Esophagus muscularis mucosa (tissue), 3 donors: ENCODE measurements around the gene TOR2A.

Source experiments
- POLR2A ChIP-seq: fragments of 450-650 bp; IDR thresholded peaks from one replicate; pipeline ENCODE4 v1.6.1; 2017; ENCODE audit warnings: antibody characterized with exemption, moderate library complexity, mild to moderate bottlenecking, low read depth
- TF ChIP-seq, protein P1 (sequence below), 3 experiments: fragments of 200-600 bp in 2 of 3; fragments of 450-650 bp in 1 of 3; sonication (generic) in 2 of 3; IDR thresholded peaks; one replicate each; pipeline ENCODE4 v1.5.1; 2017 to 2019; ENCODE audit warnings: antibody characterized with exemption in 3 of 3, mild to moderate bottlenecking in 2 of 3, moderate library complexity in 1 of 3

DNA sequence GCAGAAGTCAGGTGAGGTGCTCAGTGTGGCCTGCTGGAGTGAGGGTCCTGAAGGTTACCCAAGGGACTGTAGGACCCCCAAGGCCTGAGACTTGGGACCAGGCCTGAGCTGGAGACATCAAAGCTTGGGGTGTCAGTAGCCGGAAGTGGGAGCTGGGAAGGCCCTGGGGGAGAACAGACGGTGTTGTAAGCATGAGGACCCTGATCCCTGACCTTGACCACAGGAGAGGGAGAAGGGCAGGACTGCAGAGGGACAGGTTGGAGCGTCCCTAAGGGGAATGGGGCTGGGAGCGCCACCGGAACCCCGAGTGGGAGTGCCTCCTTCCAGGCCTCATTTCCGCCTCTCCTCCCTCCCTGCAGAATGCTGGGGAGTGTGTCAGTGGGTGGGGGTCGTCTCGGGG is 18.7 kb downstream of the TOR2A start:
- TF ChIP-seq, protein P1, sequence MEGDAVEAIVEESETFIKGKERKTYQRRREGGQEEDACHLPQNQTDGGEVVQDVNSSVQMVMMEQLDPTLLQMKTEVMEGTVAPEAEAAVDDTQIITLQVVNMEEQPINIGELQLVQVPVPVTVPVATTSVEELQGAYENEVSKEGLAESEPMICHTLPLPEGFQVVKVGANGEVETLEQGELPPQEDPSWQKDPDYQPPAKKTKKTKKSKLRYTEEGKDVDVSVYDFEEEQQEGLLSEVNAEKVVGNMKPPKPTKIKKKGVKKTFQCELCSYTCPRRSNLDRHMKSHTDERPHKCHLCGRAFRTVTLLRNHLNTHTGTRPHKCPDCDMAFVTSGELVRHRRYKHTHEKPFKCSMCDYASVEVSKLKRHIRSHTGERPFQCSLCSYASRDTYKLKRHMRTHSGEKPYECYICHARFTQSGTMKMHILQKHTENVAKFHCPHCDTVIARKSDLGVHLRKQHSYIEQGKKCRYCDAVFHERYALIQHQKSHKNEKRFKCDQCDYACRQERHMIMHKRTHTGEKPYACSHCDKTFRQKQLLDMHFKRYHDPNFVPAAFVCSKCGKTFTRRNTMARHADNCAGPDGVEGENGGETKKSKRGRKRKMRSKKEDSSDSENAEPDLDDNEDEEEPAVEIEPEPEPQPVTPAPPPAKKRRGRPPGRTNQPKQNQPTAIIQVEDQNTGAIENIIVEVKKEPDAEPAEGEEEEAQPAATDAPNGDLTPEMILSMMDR (IDR thresholded peaks at IDR 0.05): no peak
- no peak for TF ChIP-seq POLR2A
